ENCODE results near the gene ABCA2. TPM values are rescaled to one million over a fixed set of nuclear protein-coding genes. Genes with fewer than 3 reads are reported as not detected.

The ABCA2 gene
- total RNA-seq, 1 donor from 2014 or later = 25.7 TPM

DNA sequence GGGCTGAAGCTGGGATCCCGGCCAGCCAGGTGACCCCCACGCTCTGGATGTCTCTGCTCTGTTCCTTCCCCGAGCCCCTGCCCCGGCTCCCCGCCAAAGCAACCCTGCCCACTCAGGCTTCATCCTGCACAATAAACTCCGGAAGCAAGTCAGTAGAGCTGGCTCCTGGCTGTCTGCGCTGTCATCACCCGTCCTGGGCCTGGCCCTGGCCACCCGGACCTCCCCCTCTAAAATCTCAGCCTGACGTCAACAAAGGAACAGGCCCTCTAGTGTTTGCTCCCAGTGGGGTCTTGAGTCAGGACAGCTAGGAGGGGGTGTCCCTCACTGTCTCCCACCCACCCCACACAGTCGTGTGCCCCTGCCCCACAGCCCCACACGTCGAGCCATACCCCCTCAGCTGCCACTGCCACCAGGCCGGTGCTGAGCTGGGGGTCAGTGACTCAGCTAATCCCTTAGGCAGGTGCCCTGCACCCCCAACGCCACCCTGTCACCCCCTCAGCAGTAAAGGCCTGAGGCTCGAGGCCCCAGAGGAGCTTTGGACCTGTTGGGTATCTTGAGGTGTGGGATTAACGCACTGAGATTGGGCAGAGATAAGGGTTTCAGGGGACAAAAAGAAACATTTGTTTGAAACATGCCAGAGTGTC, 46.3 kb downstream of the ABCA2 start:
- DNase-seq (ENCODE audit: low spot score) = no peak

DNA sequence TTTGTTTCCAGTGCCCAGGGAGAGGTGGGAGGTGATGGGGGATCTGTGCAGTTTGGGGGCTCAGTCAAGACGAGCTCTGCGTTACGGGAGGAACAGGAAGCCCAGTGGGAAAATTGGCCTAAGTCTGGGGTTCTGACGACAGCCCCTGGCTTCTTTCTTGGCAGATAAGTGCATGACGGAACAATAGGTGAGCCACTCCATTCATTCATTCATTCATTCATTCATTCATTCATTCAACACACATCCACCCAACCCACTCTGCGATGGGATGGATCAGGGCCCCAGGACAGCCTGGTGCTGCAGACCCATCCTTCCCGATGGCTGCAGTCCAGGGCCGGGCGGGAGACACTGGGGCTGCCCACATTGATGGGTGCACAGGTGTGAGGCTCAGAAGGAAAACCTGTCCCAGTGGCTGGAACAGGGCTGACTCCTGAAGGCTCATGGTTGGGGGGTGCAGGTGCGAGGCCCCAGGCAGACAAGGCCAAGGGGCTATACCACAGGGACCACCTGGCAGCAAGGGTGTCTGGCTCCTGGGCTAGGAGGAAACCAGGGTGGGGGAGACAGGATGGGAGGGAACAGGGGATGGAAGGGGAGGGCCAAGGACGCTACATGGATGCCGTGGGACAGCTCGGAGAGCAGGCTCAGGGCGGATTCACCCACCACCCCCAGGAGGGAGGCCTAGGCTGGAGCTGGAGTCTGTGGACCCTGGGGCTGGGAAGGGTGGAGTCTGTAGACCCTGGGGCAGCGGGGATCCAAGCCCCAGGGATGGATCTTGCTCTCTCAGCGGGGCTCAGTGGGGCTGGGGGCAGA, 47.2 kb downstream of the ABCA2 start:
- DNase-seq (ENCODE audit: low spot score) = no peak

GRCh38 chr9:136979769-136980587, 48.1 kb downstream of the ABCA2 start:
- no peak for DNase-seq (ENCODE audit: low spot score)

DNA sequence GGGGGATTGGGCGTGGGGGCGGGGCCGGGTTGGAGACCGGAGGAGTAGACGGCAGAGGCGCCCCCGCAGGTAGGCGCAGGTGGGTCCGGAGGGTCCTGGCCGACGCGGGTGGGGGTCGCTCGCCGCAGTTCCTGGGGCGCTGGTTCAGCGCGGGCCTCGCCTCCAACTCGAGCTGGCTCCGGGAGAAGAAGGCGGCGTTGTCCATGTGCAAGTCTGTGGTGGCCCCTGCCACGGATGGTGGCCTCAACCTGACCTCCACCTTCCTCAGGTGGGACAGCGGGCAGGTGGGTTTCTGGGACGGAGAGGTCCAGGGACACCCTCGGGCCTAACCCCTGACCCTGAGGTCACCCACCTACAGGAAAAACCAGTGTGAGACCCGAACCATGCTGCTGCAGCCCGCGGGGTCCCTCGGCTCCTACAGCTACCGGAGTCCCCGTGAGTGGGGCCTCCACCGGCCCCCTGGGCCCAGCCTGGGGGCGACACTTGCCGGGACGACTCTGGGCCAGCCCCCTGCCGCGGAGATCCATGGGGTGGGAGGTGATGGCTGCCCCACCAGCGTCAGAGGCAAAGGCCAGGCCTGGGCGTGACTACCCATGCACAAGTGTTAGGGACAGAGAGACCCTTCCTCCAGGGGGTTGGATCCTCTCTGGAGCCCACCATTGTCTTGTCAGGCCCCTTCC, 49.0 kb downstream of the ABCA2 start:
- no peak for DNase-seq (ENCODE audit: low spot score)

- DNase-seq (ENCODE audit: low spot score) = peak; percentile 73
Measured at GRCh38 chr9:136978073-136978864, 49.8 kb downstream of the ABCA2 start.

GRCh38 chr9:136977649-136978072, 50.4 kb downstream of the ABCA2 start:
- DNase-seq (ENCODE audit: low spot score) = no peak

GRCh38 chr9:136977223-136977622, 50.8 kb downstream of the ABCA2 start, which contains the start of gene PTGDS:
Gene PTGDS (plus strand): TSS chr9:136977504. CDS start chr9:136977579, 75 bp downstream.
- no peak for DNase-seq (ENCODE audit: low spot score)

DNA sequence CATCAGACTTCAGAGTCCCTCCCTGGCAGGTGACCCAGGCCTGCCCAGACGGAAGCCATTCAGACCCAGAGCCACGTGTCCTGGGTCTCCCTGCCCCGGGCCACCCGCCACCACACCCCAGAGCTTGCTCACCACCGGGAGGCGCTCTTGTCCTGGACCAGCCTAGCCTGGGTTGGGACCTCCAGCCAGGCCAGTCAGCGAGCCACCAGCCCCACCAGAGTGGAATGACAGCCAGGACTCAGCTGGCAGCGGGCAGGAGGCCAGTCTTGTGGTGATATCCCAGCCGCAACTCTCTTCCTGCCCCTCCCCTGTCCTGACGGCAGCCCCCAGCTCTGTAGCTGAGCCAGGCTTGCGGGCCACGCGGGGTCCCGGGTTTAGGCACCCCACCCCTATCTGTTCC, 52.4 kb downstream of the ABCA2 start:
- DNase-seq (ENCODE audit: low spot score) = no peak

DNA sequence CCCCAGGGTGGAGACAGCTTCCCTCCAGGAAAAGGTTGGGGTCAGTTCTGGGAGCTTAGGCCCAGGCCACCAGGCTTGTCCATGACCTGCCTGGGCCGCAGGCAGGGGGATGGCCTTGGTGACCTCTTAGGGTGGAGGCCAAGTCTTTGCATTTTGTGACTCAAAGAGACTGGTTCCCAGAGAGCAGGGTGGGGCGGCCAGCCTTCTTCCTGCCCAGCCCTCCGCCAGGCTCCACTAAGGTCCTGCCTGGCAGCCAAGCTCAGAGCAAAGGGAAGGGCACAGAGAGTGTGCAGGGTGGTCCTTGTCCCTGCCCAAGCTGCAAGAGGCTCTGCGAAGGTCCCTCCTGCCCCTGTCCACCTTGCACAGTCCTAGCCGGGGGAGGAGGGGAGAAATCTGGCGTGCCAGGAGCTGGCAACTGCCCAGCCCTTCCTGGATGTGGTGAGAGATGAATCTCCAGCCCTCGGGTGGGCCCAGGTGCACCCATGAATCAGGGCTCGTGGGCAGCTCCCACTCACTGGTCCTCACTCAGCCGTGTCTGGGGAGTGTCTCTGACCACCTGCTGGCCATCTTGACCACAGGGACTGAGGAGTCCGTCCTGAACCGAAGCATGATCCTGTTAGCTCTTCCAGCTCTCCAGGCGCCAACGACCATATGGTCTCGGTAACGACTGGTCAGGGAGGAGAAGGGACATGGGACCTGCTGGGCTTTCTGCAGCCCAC, 53.1 kb downstream of the ABCA2 start:
- no peak for DNase-seq (ENCODE audit: low spot score)

DNA sequence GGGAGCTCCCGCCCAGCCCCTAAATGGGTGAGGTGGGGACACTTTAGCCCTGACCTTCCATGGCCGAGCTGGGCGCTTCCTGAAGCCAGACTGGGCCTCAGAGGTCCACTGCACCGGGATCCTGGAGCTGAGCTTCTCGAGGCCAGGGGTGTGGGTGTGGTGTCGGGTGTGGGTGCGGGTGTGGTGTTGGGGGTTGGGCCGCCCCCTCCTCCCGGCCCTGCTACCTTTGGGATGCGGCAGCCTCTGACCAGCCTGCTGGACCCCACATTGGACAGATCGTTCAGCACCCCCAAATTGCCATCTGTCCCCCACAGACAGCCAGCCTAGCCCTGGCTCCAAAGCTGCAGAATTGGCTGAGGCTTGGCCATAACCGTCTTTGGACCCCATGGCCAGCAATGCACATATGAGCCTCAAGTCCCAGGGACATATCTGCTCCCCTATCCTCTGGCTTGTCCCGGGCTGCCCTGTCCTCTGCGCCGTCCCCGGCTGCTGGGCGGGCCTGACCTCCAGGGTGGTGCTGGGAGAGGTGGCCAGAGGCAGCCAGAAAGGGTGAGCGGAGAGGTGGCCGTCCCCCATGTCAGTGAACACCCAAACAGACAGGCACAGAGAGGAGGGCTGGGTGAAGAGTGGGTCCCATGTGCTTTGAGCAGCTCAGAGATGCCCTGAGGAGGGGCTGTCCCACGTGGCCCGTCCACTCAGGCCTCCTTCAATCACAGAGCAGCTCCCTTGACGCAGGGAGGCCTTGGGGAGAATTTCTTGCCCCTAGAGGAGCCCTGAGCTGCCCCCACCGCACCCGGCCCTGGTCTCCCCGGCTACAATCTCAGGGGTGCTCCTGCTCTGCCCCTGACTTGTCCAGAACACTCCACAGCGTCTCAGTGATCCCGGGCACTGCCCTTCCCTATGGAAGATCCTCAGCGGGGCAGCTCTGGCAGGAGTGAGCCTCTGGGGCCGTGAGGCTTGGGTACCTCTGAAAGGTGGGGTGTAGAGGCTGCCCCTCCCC, 54.1 kb downstream of the ABCA2 start:
- DNase-seq (ENCODE audit: low spot score) = no peak

DNA sequence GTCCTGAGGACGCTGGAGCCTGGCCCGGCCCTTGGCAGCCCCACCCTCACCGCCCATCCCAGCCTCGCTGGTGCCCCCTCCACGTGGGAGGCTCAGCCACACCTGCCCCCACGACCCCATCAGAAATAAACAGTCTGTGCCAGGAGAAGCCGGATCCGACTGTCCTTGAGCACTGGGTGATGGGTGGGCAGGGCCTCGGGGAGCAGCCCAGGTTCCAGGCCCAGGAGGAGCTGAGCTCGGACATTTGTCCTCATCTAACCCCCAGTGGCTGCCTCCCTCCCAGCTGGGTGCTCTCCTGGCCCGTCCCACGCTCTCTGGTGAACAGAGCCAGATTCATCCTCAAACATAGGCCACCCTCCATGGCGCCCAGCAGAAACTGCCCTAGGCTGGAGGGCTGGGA, 55.3 kb downstream of the ABCA2 start:
- no peak for DNase-seq (ENCODE audit: low spot score)

- no peak for DNase-seq (ENCODE audit: low spot score)
Measured at GRCh38 chr9:136972335-136972734, 55.7 kb downstream of the ABCA2 start.

- no peak for DNase-seq (ENCODE audit: low spot score)
Measured at GRCh38 chr9:136971746-136972145, 56.3 kb downstream of the ABCA2 start.

- no peak for DNase-seq (ENCODE audit: low spot score)
Measured at GRCh38 chr9:136970361-136970760, 57.7 kb downstream of the ABCA2 start.

DNA sequence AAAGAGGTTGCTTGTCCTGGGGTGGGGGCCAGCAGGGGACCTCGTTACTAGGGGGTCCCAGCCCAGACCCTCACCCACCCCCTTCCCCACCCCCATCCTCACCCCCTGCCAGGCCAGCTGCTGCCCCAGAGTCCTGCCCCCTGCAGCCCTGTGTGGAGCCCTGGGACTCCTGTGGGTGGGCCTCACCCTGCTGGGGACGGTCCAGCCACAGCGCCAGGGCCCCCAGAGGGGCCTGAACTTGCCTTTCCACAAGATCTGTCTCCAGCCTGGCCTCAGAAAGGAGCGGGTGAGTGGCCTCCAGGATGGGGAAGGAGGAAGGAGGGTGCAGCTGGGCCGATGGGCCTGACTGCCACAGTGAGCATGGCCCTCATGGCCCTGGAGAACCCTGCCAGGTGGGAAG, 58.3 kb downstream of the ABCA2 start:
- DNase-seq (ENCODE audit: low spot score) = no peak

DNA sequence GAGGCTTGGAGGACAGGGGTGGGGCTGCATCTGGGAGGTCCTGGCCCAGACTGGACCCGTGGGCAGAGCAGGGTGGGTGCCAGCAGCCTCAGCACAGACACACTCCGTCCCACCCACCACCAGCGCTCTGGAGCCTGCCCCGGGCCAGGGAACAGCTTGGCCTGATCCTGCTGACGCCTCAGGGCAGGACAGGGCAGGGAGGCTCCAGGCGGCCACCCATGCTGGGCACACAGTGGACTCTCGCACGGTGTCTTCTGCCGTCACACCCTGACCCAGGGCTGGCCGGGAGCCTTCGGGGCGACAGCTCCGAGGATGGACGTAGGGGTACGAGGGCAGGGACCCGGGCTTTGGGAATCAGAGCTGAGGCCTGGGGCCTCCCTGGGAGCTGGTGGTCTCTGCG, 58.9 kb downstream of the ABCA2 start:
- no peak for DNase-seq (ENCODE audit: low spot score)

GRCh38 chr9:136968333-136969127, 59.5 kb downstream of the ABCA2 start:
- no peak for DNase-seq (ENCODE audit: low spot score)

All from ureter (tissue), 1 donor.